Neural cell (in vitro differentiated cells): ENCODE results near the gene KCNK10. TPM values are rescaled to one million over a fixed set of nuclear protein-coding genes. Genes with fewer than 3 reads are reported as not detected.

Experiments used
- H2AFZ ChIP-seq: fragments of 200-600, 300-800 bp; sonication (generic), shearing (Covaris generic); 2 replicates; pipeline ENCODE4 v1.6.0; 2014; ENCODE audit warnings: low read depth, mild to moderate bottlenecking, antibody characterized with exemption, low read length, moderate library complexity
- H3F3A ChIP-seq: fragments of 200-600 bp; shearing (Covaris generic); 2 replicates; pipeline ENCODE4 v1.6.1; 2016; ENCODE audit warnings: mild to moderate bottlenecking, moderate library complexity, mixed read lengths, antibody characterized with exemption, low read length; ENCODE audit not compliant: insufficient read depth, poor library complexity, severe bottlenecking
- H3K27ac ChIP-seq: fragments of 200-600, 300-800 bp; sonication (generic), shearing (Covaris generic); 2 replicates; pipeline ENCODE4 v1.5.1; 2014; ENCODE audit warnings: mild to moderate bottlenecking, low read length, moderate library complexity
- H3K27me3 ChIP-seq: fragments of 300-800, 200-600 bp; sonication (generic), shearing (Covaris generic); 2 replicates; pipeline ENCODE4 v1.6.0; 2014; ENCODE audit warnings: mild to moderate bottlenecking, low read depth, low read length, moderate library complexity; ENCODE audit not compliant: insufficient read depth
- H3K36me3 ChIP-seq: fragments of 300-800, 200-600 bp; sonication (generic), shearing (Covaris generic); 2 replicates; pipeline ENCODE4 v1.5.1; 2014; ENCODE audit warnings: mild to moderate bottlenecking, antibody characterized with exemption, low read length, moderate library complexity; ENCODE audit not compliant: insufficient read depth
- H3K4me2 ChIP-seq: fragments of 300-800, 200-600 bp; sonication (generic), shearing (Covaris generic); 2 replicates; pipeline ENCODE4 v1.6.0; 2014; ENCODE audit warnings: mild to moderate bottlenecking, low read length
- H3K4me3 ChIP-seq: fragments of 300-800, 200-600 bp; sonication (generic), shearing (Covaris generic); 2 replicates; pipeline ENCODE4 v1.5.1; 2014; ENCODE audit warnings: mild to moderate bottlenecking, low read length, moderate library complexity
- H3K79me2 ChIP-seq: fragments of 200-600 bp; shearing (Covaris generic); replicated peaks from 2 replicates; pipeline ENCODE4 v1.6.0; 2014; ENCODE audit warnings: mild to moderate bottlenecking, low read length, moderate library complexity; ENCODE audit not compliant: insufficient read depth
- H3K9ac ChIP-seq: fragments of 300-800, 200-600 bp; sonication (generic), shearing (Covaris generic); 2 replicates; pipeline ENCODE4 v1.6.1; 2016; ENCODE audit warnings: mild to moderate bottlenecking, low read length, mixed read lengths
- H3K9me2 ChIP-seq: fragments of 200-600 bp; shearing (Covaris generic); 2 replicates; pipeline ENCODE4 v1.6.1; 2016; ENCODE audit warnings: mild to moderate bottlenecking, low read length, mixed read lengths; ENCODE audit not compliant: insufficient read depth
- H3K9me3 ChIP-seq: fragments of 200-600, 300-800 bp; sonication (generic), shearing (Covaris generic); 2 replicates; pipeline ENCODE4 v1.6.1; 2016; ENCODE audit warnings: mild to moderate bottlenecking, mixed run types, low read length, moderate library complexity, mixed read lengths
- H4K20me1 ChIP-seq: fragments of 200-600 bp; shearing (Covaris generic); 2 replicates; pipeline ENCODE4 v1.6.1; 2016; ENCODE audit warnings: mild to moderate bottlenecking, mixed run types; ENCODE audit not compliant: insufficient read depth
- EP300 ChIP-seq: fragments of 450-650 bp; conservative IDR thresholded peaks from 2 replicates; pipeline ENCODE4 v1.6.1; 2014; ENCODE audit warnings: antibody characterized with exemption, mild to moderate bottlenecking, moderate library complexity; ENCODE audit not compliant: poor library complexity, severe bottlenecking
- EZH2 ChIP-seq: fragments of 200-600, 300-800 bp; shearing (Covaris generic), sonication (generic); IDR thresholded peaks from 2 replicates; pipeline ENCODE4 v1.6.1; 2014; ENCODE audit warnings: antibody characterized with exemption, low read length, borderline replicate concordance, mild to moderate bottlenecking; ENCODE audit not compliant: insufficient read depth, poor library complexity, severe bottlenecking
- MXI1 ChIP-seq: fragments of 450-650 bp; conservative IDR thresholded peaks from 2 replicates; pipeline ENCODE4 v1.6.1; 2014; ENCODE audit warnings: antibody characterized with exemption, mild to moderate bottlenecking; ENCODE audit not compliant: poor library complexity, severe bottlenecking
- POLR2AphosphoS5 ChIP-seq: IDR thresholded peaks from 2 replicates; pipeline ENCODE4 v1.6.1; 2012
- RAD21 ChIP-seq: fragments of 450-650 bp; conservative IDR thresholded peaks from 2 replicates; pipeline ENCODE4 v1.6.1; 2014; ENCODE audit warnings: antibody characterized with exemption, mild to moderate bottlenecking, moderate library complexity
- REST ChIP-seq: IDR thresholded peaks from 2 replicates; pipeline ENCODE4 v1.6.1; 2012; ENCODE audit warnings: borderline replicate concordance
- SMC3 ChIP-seq: fragments of 450-650 bp; conservative IDR thresholded peaks from 2 replicates; pipeline ENCODE4 v1.6.1; 2014; ENCODE audit warnings: antibody characterized with exemption, mild to moderate bottlenecking, moderate library complexity; ENCODE audit not compliant: poor library complexity
- TAF1 ChIP-seq: IDR thresholded peaks from 2 replicates; pipeline ENCODE4 v1.6.1; 2012; ENCODE audit warnings: low read depth
- polyA plus RNA-seq: library from polyadenylated mRNA; depleted of rRNA; stranded (reverse); fragments of >200 nt; gene quantifications from 2 replicates; pipeline ENCODE4 v1.2.3, GENCODE V29; 2014
- TF ChIP-seq, protein P1 (sequence below): fragments of 450-650 bp; IDR thresholded peaks from 2 replicates; pipeline ENCODE4 v1.5.1; 2014; ENCODE audit warnings: antibody characterized with exemption, mild to moderate bottlenecking, moderate library complexity; ENCODE audit not compliant: poor library complexity, severe bottlenecking

The KCNK10 gene
- polyA plus RNA-seq, 1 donor from 2014 or later = 6.9 TPM

GRCh38 chr14:88194531-88194930, 128.5 kb downstream of the KCNK10 start:
- Histone ChIP-seq H3K27me3 (no peaks in the 10 kb centered on the region), H2AFZ (no peak overlapping the region), H3K9me3 (no peaks in the 10 kb centered on the region), H3K36me3 (no peaks in the 10 kb centered on the region), H3K9ac (no peak overlapping the region), H3K27ac (no peak overlapping the region), H3F3A (no peaks in the 10 kb centered on the region), H3K4me2 (no peak overlapping the region), H3K9me2 (no peaks in the 10 kb centered on the region), H3K79me2 (no peaks in the 10 kb centered on the region), H4K20me1 (no peaks in the 10 kb centered on the region), H3K4me3 (no peak overlapping the region)
- TF ChIP-seq REST (no peak), SMC3 (no peak), POLR2AphosphoS5 (no peak), MXI1 (no peak), EP300 (no peak), TAF1 (no peak), RAD21 (no peak), EZH2 (no peak)
- TF ChIP-seq, protein P1, sequence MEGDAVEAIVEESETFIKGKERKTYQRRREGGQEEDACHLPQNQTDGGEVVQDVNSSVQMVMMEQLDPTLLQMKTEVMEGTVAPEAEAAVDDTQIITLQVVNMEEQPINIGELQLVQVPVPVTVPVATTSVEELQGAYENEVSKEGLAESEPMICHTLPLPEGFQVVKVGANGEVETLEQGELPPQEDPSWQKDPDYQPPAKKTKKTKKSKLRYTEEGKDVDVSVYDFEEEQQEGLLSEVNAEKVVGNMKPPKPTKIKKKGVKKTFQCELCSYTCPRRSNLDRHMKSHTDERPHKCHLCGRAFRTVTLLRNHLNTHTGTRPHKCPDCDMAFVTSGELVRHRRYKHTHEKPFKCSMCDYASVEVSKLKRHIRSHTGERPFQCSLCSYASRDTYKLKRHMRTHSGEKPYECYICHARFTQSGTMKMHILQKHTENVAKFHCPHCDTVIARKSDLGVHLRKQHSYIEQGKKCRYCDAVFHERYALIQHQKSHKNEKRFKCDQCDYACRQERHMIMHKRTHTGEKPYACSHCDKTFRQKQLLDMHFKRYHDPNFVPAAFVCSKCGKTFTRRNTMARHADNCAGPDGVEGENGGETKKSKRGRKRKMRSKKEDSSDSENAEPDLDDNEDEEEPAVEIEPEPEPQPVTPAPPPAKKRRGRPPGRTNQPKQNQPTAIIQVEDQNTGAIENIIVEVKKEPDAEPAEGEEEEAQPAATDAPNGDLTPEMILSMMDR = no peak

GRCh38 chr14:88191605-88192004, 131.5 kb downstream of the KCNK10 start:
- Histone ChIP-seq H3K4me2 (no peak overlapping the region), H2AFZ (no peak overlapping the region), H3K9me2 (no peaks in the 10 kb centered on the region), H3K9ac (no peak overlapping the region), H3K27me3 (no peaks in the 10 kb centered on the region), H3K79me2 (no peaks in the 10 kb centered on the region), H3F3A (no peaks in the 10 kb centered on the region), H3K9me3 (no peaks in the 10 kb centered on the region), H3K4me3 (no peak overlapping the region), H4K20me1 (no peaks in the 10 kb centered on the region), H3K27ac (no peak overlapping the region), H3K36me3 (no peaks in the 10 kb centered on the region)
- TF ChIP-seq REST (no peak), SMC3 (no peak), MXI1 (no peak), RAD21 (no peak), EP300 (no peak), TAF1 (no peak), POLR2AphosphoS5 (no peak), EZH2 (no peak)
- TF ChIP-seq, protein P1 = no peak
